Nephron (organoid): ENCODE results near the gene MYCL.

Experiments used
- H3K27ac Mint-ChIP-seq, 3 experiments: 2 replicates each; pipeline ENCODE4 v1.8.0; 2020; ENCODE audit warnings: mixed read lengths in 3 of 3, mild to moderate bottlenecking in 2 of 3, moderate library complexity in 1 of 3
- H3K27me3 Mint-ChIP-seq: 2 replicates; pipeline ENCODE4 v1.8.0; 2021; ENCODE audit warnings: low read depth, mild to moderate bottlenecking, moderate library complexity, mixed read lengths
- H3K36me3 Mint-ChIP-seq: 2 replicates; pipeline ENCODE4 v1.8.0; 2020; ENCODE audit warnings: low read depth, mixed read lengths
- H3K4me1 Mint-ChIP-seq: 2 replicates; pipeline ENCODE4 v1.8.0; 2020; ENCODE audit warnings: mixed read lengths
- H3K4me3 Mint-ChIP-seq, 3 experiments: 2 replicates each; pipeline ENCODE4 v1.8.0; 2020; ENCODE audit warnings: mild to moderate bottlenecking in 3 of 3, mixed read lengths in 3 of 3, moderate library complexity in 2 of 3
- H3K9me3 Mint-ChIP-seq: 2 replicates; pipeline ENCODE4 v1.8.0; 2020; ENCODE audit warnings: mixed read lengths
- CTCF ChIP-seq, 3 experiments: fragments of 200-600 bp; sonication (generic); IDR thresholded peaks; one replicate each; pipeline ENCODE4 v1.5.0; 2021; ENCODE audit warnings: antibody characterized with exemption in 3 of 3; ENCODE audit not compliant: unreplicated experiment in 3 of 3

Gene MYCL

GRCh38 chr1:39854738-39855137, 47.0 kb downstream of the MYCL start:
- Mint-ChIP-seq H3K27me3 (no peaks in the 10 kb centered on the region), H3K4me1 (peaks cover 19% of the 10 kb centered on the region), H3K9me3 (no peaks in the 10 kb centered on the region), H3K36me3 (peaks cover 29% of the 10 kb centered on the region), H3K4me3 (no peak overlapping the region), H3K27ac (no peak overlapping the region)
- no peak for TF ChIP-seq CTCF (IDR thresholded peaks at IDR 0.05; ENCODE audit: unreplicated experiment in 3 of 3)

- no peak overlapping the region for H3K4me3 Mint-ChIP-seq
- peaks cover 33% of the 10 kb centered on the region for H3K36me3 Mint-ChIP-seq
- H3K27ac Mint-ChIP-seq = no peak overlapping the region
Measured at GRCh38 chr1:39854314-39854713, 47.4 kb downstream of the MYCL start.

GRCh38 chr1:39852876-39853275, 48.8 kb downstream of the MYCL start:
- Mint-ChIP-seq H3K36me3 (peaks cover 43% of the 10 kb centered on the region), H3K4me3 (no peak overlapping the region), H3K4me1 (peaks cover 26% of the 10 kb centered on the region), H3K9me3 (no peaks in the 10 kb centered on the region), H3K27ac (peak overlapping the region in 2 of 3 experiments; percentile 9 to 19), H3K27me3 (no peaks in the 10 kb centered on the region)
- TF ChIP-seq CTCF (IDR thresholded peaks at IDR 0.05; ENCODE audit: unreplicated experiment in 3 of 3) = no peak

More at GRCh38 chr1:39854314-39854713, 47.4 kb downstream of the MYCL start:
- Mint-ChIP-seq H3K27me3 (no peaks in the 10 kb centered on the region), H3K4me1 (peaks cover 21% of the 10 kb centered on the region), H3K9me3 (no peaks in the 10 kb centered on the region)
- TF ChIP-seq CTCF (IDR thresholded peaks at IDR 0.05; ENCODE audit: unreplicated experiment in 3 of 3) = no peak

GRCh38 chr1:39852214-39852791, 49.4 kb downstream of the MYCL start:
- no peaks in the 10 kb centered on the region for H3K27me3 Mint-ChIP-seq
- H3K4me3 Mint-ChIP-seq = no peak overlapping the region
- peaks cover 29% of the 10 kb centered on the region for H3K4me1 Mint-ChIP-seq
- H3K27ac Mint-ChIP-seq = peak overlapping the region in 2 of 3 experiments; percentile 9 to 19
- TF ChIP-seq CTCF (IDR thresholded peaks at IDR 0.05; ENCODE audit: unreplicated experiment in 3 of 3) = no peak
- H3K36me3 Mint-ChIP-seq = peaks cover 49% of the 10 kb centered on the region
- no peaks in the 10 kb centered on the region for H3K9me3 Mint-ChIP-seq

- no peak for TF ChIP-seq CTCF (IDR thresholded peaks at IDR 0.05; ENCODE audit: unreplicated experiment in 3 of 3)
Measured at GRCh38 chr1:39850606-39851216, 51.0 kb downstream of the MYCL start.

GRCh38 chr1:39849203-39849602, 52.5 kb downstream of the MYCL start:
- no peak overlapping the region for H3K4me3 Mint-ChIP-seq
- TF ChIP-seq CTCF (IDR thresholded peaks at IDR 0.05; ENCODE audit: unreplicated experiment in 3 of 3) = no peak
- no peaks in the 10 kb centered on the region for H3K27me3 Mint-ChIP-seq
- H3K27ac Mint-ChIP-seq = peak overlapping the region in 2 of 3 experiments; percentile 0 to 2
- peaks cover 50% of the 10 kb centered on the region for H3K36me3 Mint-ChIP-seq
- H3K9me3 Mint-ChIP-seq = no peaks in the 10 kb centered on the region
- H3K4me1 Mint-ChIP-seq = peaks cover 57% of the 10 kb centered on the region

More at GRCh38 chr1:39850606-39851216, 51.0 kb downstream of the MYCL start:
- Mint-ChIP-seq H3K9me3 (no peaks in the 10 kb centered on the region), H3K4me1 (peaks cover 42% of the 10 kb centered on the region), H3K4me3 (no peak overlapping the region), H3K36me3 (peaks cover 56% of the 10 kb centered on the region), H3K27me3 (no peaks in the 10 kb centered on the region), H3K27ac (peak overlapping the region in 2 of 3 experiments; percentile 8 to 21)
